HG03045 (cell line): Measurements from ENCODE around the gene RCOR1.
A peak's percentile ranks its signal among the peaks of the same experiment; 100 is the strongest.
"Not testable (repeated sequence)": the region's sequence is repeated elsewhere in the genome, so short reads cannot be mapped to it uniquely, and the experiment has no call there.

Experiments used
- ATAC-seq: cut with Tn5 transposase; IDR thresholded peaks from one replicate; pipeline ENCODE4 v1.9.1; 2021; ENCODE audit warnings: mild to moderate bottlenecking, moderate library complexity; ENCODE audit not compliant: unreplicated experiment

The RCOR1 gene

GRCh38 chr14:102739190-102739469, 146.7 kb downstream of the RCOR1 start:
- ATAC-seq = no peak

- ATAC-seq = no peak
Observed at GRCh38 chr14:102746634-102747438, 154.4 kb downstream of the RCOR1 start.

- ATAC-seq = no peak
Observed at GRCh38 chr14:102748806-102749205, 156.4 kb downstream of the RCOR1 start.

GRCh38 chr14:102749393-102750305, 157.2 kb downstream of the RCOR1 start:
- ATAC-seq = no peak

GRCh38 chr14:102750376-102750775, 157.9 kb downstream of the RCOR1 start:
- no peak for ATAC-seq

- no peak for ATAC-seq
Observed at GRCh38 chr14:102751088-102751487, 158.6 kb downstream of the RCOR1 start.

GRCh38 chr14:102752239-102752847, 159.9 kb downstream of the RCOR1 start:
- ATAC-seq = no peak

- ATAC-seq = no peak
Observed at GRCh38 chr14:102754370-102755262, 162.2 kb downstream of the RCOR1 start.

- no peak for ATAC-seq
Observed at GRCh38 chr14:102757646-102758045, 165.2 kb downstream of the RCOR1 start.

GRCh38 chr14:102758087-102758486, 165.6 kb downstream of the RCOR1 start:
- no peak for ATAC-seq

- no peak for ATAC-seq
Observed at GRCh38 chr14:102759456-102760187, 167.2 kb downstream of the RCOR1 start.

- no peak for ATAC-seq
Observed at GRCh38 chr14:102760496-102761193, 168.2 kb downstream of the RCOR1 start.

- no peak for ATAC-seq
Observed at GRCh38 chr14:102761206-102761605, 168.8 kb downstream of the RCOR1 start.

- ATAC-seq = peak; percentile 58
Observed at GRCh38 chr14:102764220-102764671, 171.8 kb downstream of the RCOR1 start.

- not testable (repeated sequence) for ATAC-seq
Observed at GRCh38 chr14:102765770-102766169, 173.3 kb downstream of the RCOR1 start.

- no peak for ATAC-seq
Observed at GRCh38 chr14:102768223-102769048, 176.0 kb downstream of the RCOR1 start.

GRCh38 chr14:102769049-102769327, 176.5 kb downstream of the RCOR1 start:
- ATAC-seq = no peak
